Duodenal mucosa (tissue), 2 donors: ENCODE measurements around the gene EBNA1BP2.

Experiments
- H3K27ac ChIP-seq: one replicate; pipeline ENCODE4 v1.7.0; 2013; ENCODE audit warnings: low read depth, low read length
- H3K27me3 ChIP-seq, 2 donors: one replicate each; pipeline ENCODE4 v1.7.0; 2013; ENCODE audit warnings: low read length in 2 of 2, control low read depth in 1 of 2; ENCODE audit not compliant: insufficient read depth in 2 of 2, control insufficient read depth in 1 of 2
- H3K36me3 ChIP-seq, 2 donors: one replicate each; pipeline ENCODE4 v1.7.0; 2013; ENCODE audit warnings: low read length in 2 of 2, control low read depth in 1 of 2; ENCODE audit not compliant: insufficient read depth in 2 of 2, control insufficient read depth in 1 of 2
- H3K4me1 ChIP-seq, 2 donors: one replicate each; pipeline ENCODE4 v1.7.0; 2013; ENCODE audit warnings: low read length in 2 of 2, control low read depth in 1 of 2; ENCODE audit not compliant: insufficient read depth in 2 of 2, control insufficient read depth in 1 of 2
- H3K4me3 ChIP-seq, 2 donors: one replicate each; pipeline ENCODE4 v1.7.0; 2013; ENCODE audit warnings: low read length in 2 of 2, low read depth in 1 of 2
- H3K9ac ChIP-seq, 2 donors: one replicate each; pipeline ENCODE4 v1.7.0; 2013; ENCODE audit warnings: low read length in 2 of 2, low read depth in 1 of 2
- H3K9me3 ChIP-seq, 2 donors: one replicate each; pipeline ENCODE4 v1.7.0; 2013; ENCODE audit warnings: low read length in 2 of 2, control low read depth in 1 of 2; ENCODE audit not compliant: control insufficient read depth in 1 of 2

The EBNA1BP2 gene

GRCh38 chr1:43205671-43206070, 33.6 kb upstream of the EBNA1BP2 start:
- H3K4me1 ChIP-seq, result peaks cover 6 to 10% of the 10 kb centered on the region in 2 donors
- no peaks in the 10 kb centered on the region for H3K27me3 ChIP-seq
- H3K4me3 ChIP-seq, result no peak overlapping the region
- H3K27ac ChIP-seq, result no peak overlapping the region
- H3K36me3 ChIP-seq, result no peaks in the 10 kb centered on the region
- H3K9me3 ChIP-seq, result no peaks in the 10 kb centered on the region
- no peak overlapping the region for H3K9ac ChIP-seq

- Histone ChIP-seq H3K9ac (no peak overlapping the region), H3K27ac (no peak overlapping the region), H3K4me3 (no peak overlapping the region), H3K36me3 (no peaks in the 10 kb centered on the region), H3K27me3 (no peaks in the 10 kb centered on the region), H3K4me1 (peaks cover 6 to 10% of the 10 kb centered on the region in 2 donors), H3K9me3 (no peaks in the 10 kb centered on the region)
These were observed 32.3 kb upstream of the EBNA1BP2 start for GRCh38 chr1:43204394-43204793.

- Histone ChIP-seq H3K27me3 (no peaks in the 10 kb centered on the region), H3K9ac (no peak overlapping the region), H3K9me3 (no peaks in the 10 kb centered on the region), H3K4me1 (peaks cover 6 to 10% of the 10 kb centered on the region in 2 donors), H3K4me3 (no peak overlapping the region), H3K27ac (no peak overlapping the region), H3K36me3 (no peaks in the 10 kb centered on the region)
These were observed 31.8 kb upstream of the EBNA1BP2 start for GRCh38 chr1:43203859-43204258.

GRCh38 chr1:43199093-43199726, 27.1 kb upstream of the EBNA1BP2 start:
- Histone ChIP-seq H3K4me3 (no peak overlapping the region), H3K27ac (no peak overlapping the region), H3K36me3 (no peaks in the 10 kb centered on the region), H3K4me1 (no peaks in the 10 kb centered on the region), H3K27me3 (peaks cover 0 to 6% of the 10 kb centered on the region in 2 donors), H3K9me3 (no peaks in the 10 kb centered on the region), H3K9ac (no peak overlapping the region)

GRCh38 chr1:43197343-43198127, 25.4 kb upstream of the EBNA1BP2 start:
- H3K4me1 ChIP-seq, result no peaks in the 10 kb centered on the region
- H3K9me3 ChIP-seq, result no peaks in the 10 kb centered on the region
- H3K9ac ChIP-seq, result no peak overlapping the region
- peaks cover 0 to 6% of the 10 kb centered on the region in 2 donors for H3K27me3 ChIP-seq
- no peak overlapping the region for H3K27ac ChIP-seq
- H3K4me3 ChIP-seq, result no peak overlapping the region
- H3K36me3 ChIP-seq, result no peaks in the 10 kb centered on the region

GRCh38 chr1:43194509-43194908, 22.4 kb upstream of the EBNA1BP2 start:
- Histone ChIP-seq H3K36me3 (no peaks in the 10 kb centered on the region), H3K27me3 (peaks cover 0 to 6% of the 10 kb centered on the region in 2 donors)

GRCh38 chr1:43188106-43188505, 16.0 kb upstream of the EBNA1BP2 start:
- Histone ChIP-seq H3K27ac (no peak overlapping the region), H3K4me3 (no peak overlapping the region), H3K9ac (no peak overlapping the region), H3K4me1 (no peaks in the 10 kb centered on the region), H3K9me3 (no peaks in the 10 kb centered on the region), H3K36me3 (no peaks in the 10 kb centered on the region), H3K27me3 (no peaks in the 10 kb centered on the region)

More at GRCh38 chr1:43194509-43194908, 22.4 kb upstream of the EBNA1BP2 start:
- Histone ChIP-seq H3K4me1 (no peaks in the 10 kb centered on the region), H3K9ac (no peak overlapping the region), H3K27ac (no peak overlapping the region), H3K9me3 (no peaks in the 10 kb centered on the region), H3K4me3 (no peak overlapping the region)

GRCh38 chr1:43184995-43185394, 12.9 kb upstream of the EBNA1BP2 start:
- H3K4me3 ChIP-seq, result no peak overlapping the region
- no peak overlapping the region for H3K9ac ChIP-seq

GRCh38 chr1:43184388-43184787, 12.3 kb upstream of the EBNA1BP2 start:
- H3K36me3 ChIP-seq, result no peaks in the 10 kb centered on the region
- no peak overlapping the region for H3K9ac ChIP-seq
- no peak overlapping the region for H3K27ac ChIP-seq
- no peaks in the 10 kb centered on the region for H3K9me3 ChIP-seq
- no peak overlapping the region for H3K4me3 ChIP-seq
- no peaks in the 10 kb centered on the region for H3K4me1 ChIP-seq
- no peaks in the 10 kb centered on the region for H3K27me3 ChIP-seq

More at GRCh38 chr1:43184995-43185394, 12.9 kb upstream of the EBNA1BP2 start:
- no peaks in the 10 kb centered on the region for H3K9me3 ChIP-seq
- H3K27me3 ChIP-seq, result no peaks in the 10 kb centered on the region
- H3K27ac ChIP-seq, result no peak overlapping the region
- no peaks in the 10 kb centered on the region for H3K36me3 ChIP-seq
- H3K4me1 ChIP-seq, result no peaks in the 10 kb centered on the region

- Histone ChIP-seq H3K27me3 (peaks cover 11 to 15% of the 10 kb centered on the region in 2 donors), H3K9me3 (no peaks in the 10 kb centered on the region), H3K36me3 (no peaks in the 10 kb centered on the region), H3K4me3 (no peak overlapping the region), H3K4me1 (no peaks in the 10 kb centered on the region), H3K9ac (no peak overlapping the region), H3K27ac (no peak overlapping the region)
These were observed 5.6 kb upstream of the EBNA1BP2 start for GRCh38 chr1:43177691-43178090.
